Neural progenitor cell (in vitro differentiated cells): ENCODE data around the gene THRA. TPM values are rescaled to one million over a fixed set of nuclear protein-coding genes. Genes with fewer than 3 reads are reported as not detected.

Source experiments
- DNase-seq: peaks from one replicate; pipeline ENCODE4 v3.0.0-alpha.2; 2016; ENCODE audit warnings: low spot score
- H2AFZ ChIP-seq: fragments of 200-600 bp; sonication (generic); replicated peaks from 2 replicates; pipeline ENCODE4 v1.6.1; 2016; ENCODE audit warnings: antibody characterized with exemption
- H3F3A ChIP-seq: fragments of 200-600 bp; sonication (generic); 2 replicates; pipeline ENCODE4 v1.6.1; 2016; ENCODE audit warnings: antibody characterized with exemption, low read depth
- H3K27ac ChIP-seq: fragments of 200-600 bp; sonication (generic); 2 replicates; pipeline ENCODE4 v1.5.1; 2016; ENCODE audit warnings: mild to moderate bottlenecking
- H3K27me3 ChIP-seq: fragments of 200-600 bp; sonication (generic); 2 replicates; pipeline ENCODE4 v1.6.1; 2016; ENCODE audit warnings: mild to moderate bottlenecking, moderate library complexity
- H3K36me3 ChIP-seq: fragments of 200-600 bp; sonication (generic); 2 replicates; pipeline ENCODE4 v1.5.1; 2016
- H3K4me1 ChIP-seq: fragments of 200-600 bp; sonication (generic); 2 replicates; pipeline ENCODE4 v1.6.1; 2016; ENCODE audit warnings: mixed run types
- H3K4me2 ChIP-seq: fragments of 200-600 bp; sonication (generic); 2 replicates; pipeline ENCODE4 v1.6.1; 2016
- H3K4me3 ChIP-seq: fragments of 200-600 bp; sonication (generic); 2 replicates; pipeline ENCODE4 v1.5.1; 2016
- H3K79me2 ChIP-seq: fragments of 200-600 bp; sonication (generic); 2 replicates; pipeline ENCODE4 v1.6.1; 2016; ENCODE audit warnings: low read depth
- H3K9ac ChIP-seq: fragments of 200-600 bp; sonication (generic); 2 replicates; pipeline ENCODE4 v1.6.1; 2016
- H3K9me3 ChIP-seq: fragments of 200-600 bp; sonication (generic); 2 replicates; pipeline ENCODE4 v1.5.1; 2016; ENCODE audit warnings: low read depth
- H4K20me1 ChIP-seq: fragments of 200-600 bp; sonication (generic); 2 replicates; pipeline ENCODE4 v1.6.1; 2016; ENCODE audit warnings: low read depth
- H3K27ac Mint-ChIP-seq: 3 replicates; pipeline ENCODE4 v1.8.0; 2021; ENCODE audit warnings: mixed read lengths
- H3K27me3 Mint-ChIP-seq: 2 replicates; pipeline ENCODE4 v1.8.0; 2022; ENCODE audit warnings: low read depth, mild to moderate bottlenecking, inconsistent platforms, moderate library complexity, mixed read lengths; ENCODE audit not compliant: insufficient read depth
- H3K36me3 Mint-ChIP-seq: 3 replicates; pipeline ENCODE4 v1.8.0; 2021; ENCODE audit warnings: mixed read lengths
- H3K4me1 Mint-ChIP-seq: 3 replicates; pipeline ENCODE4 v1.8.0; 2021; ENCODE audit warnings: mixed read lengths
- H3K4me3 Mint-ChIP-seq: 3 replicates; pipeline ENCODE4 v1.8.0; 2021; ENCODE audit warnings: mild to moderate bottlenecking, moderate library complexity, mixed read lengths
- H3K9me3 Mint-ChIP-seq: 3 replicates; pipeline ENCODE4 v1.8.0; 2020; ENCODE audit warnings: mixed read lengths
- EZH2 ChIP-seq: fragments of 200-600 bp; sonication (generic); IDR thresholded peaks from 2 replicates; pipeline ENCODE4 v1.6.1; 2017; ENCODE audit warnings: antibody characterized with exemption, mild to moderate bottlenecking, moderate library complexity
- EZH2phosphoT487 ChIP-seq: fragments of 200-600 bp; sonication (generic); IDR thresholded peaks from 2 replicates; pipeline ENCODE4 v1.6.1; 2017; ENCODE audit warnings: antibody characterized with exemption
- total RNA-seq: library from RNA; depleted of rRNA; stranded (reverse); fragments of >200 nt; gene quantifications from 2 replicates; pipeline ENCODE4 v1.2.3, GENCODE V29; 2015; ENCODE audit warnings: low replicate concordance
- TF ChIP-seq, protein P1 (sequence below): fragments of 200-600 bp; sonication (generic); IDR thresholded peaks from 2 replicates; pipeline ENCODE4 v1.5.1; 2017; ENCODE audit warnings: antibody characterized with exemption, mild to moderate bottlenecking

Gene THRA
- total RNA-seq, 1 donor from 2014 or later: 14.5 TPM

DNA sequence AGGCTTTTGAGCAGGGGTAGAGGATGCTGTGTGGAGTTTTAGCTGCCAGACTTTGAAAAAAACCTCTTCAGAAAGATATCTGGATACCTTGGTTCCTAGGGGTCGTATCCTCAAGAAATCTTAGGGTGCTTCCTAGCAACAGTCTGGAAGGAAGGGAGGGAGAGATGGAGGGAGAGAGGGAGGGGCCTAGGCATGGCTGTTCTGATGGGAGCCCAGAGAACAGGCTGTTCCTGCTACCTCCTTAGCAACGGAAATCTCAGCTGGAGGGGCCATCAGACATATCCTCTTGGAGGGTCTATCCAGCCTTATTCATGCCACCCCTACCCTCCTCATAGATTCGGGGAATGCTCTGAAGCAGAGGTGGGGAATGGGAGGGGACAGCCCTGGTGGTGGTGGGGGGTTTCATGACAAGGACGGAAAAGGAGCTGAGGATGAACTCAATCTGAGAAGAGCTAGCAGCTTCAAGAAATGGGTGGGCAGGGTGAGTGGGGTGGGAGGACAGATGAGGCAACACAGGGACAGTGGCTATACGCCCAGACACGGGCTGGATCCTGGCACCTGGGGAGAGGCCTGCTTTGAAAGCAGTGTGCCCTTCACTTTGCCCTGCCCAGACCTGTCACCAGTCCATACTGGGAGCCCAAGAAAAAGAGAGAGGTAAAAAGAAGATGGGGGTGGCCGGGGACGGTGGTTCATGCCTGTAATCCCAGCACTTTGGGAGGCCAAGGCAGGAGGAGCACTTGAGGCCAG lies 2.9 kb upstream of the THRA start:
- no peak overlapping the region for H3K4me3 Mint-ChIP-seq
- no peak overlapping the region for H3K9ac ChIP-seq

DNA sequence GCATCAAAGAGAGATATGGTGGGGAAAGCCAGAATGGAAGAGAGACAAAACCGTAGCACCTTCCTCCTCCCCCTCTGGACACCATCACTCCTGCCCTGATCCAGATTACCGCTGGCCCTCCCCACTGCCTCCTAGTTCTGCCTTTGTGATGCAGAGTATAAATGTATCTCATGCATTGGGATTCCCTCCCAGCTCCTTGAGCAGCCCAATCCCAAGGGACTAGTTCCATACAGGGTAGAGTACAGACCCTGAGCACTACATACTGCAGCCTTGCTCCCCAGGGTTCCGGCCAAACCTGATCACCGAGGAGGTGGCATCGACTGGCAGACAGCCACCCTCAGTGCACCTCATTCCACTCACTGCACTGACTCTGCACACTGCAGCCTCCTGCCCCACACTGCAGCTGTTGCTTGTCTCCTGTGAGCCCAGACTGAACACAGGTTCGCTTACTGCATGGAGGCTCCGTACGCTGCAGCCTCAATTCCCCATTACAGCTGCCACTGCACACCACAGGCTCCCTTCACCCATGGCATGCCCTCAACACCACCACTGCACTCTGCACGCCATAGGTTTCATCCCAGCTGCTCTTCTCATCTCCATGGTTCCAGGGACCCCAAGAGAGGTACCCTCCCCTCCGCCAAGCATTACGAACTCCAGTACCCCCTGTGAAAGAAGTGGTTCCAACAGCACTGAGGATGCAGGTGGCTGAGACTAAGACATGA lies 1.7 kb upstream of the THRA start:
- H3K27ac Mint-ChIP-seq: peak overlapping the region; percentile 27
- Histone ChIP-seq H3K36me3 (no peaks in the 10 kb centered on the region), H3K4me1 (peaks cover 38% of the 10 kb centered on the region), H2AFZ (no peak overlapping the region), H3F3A (peaks cover 22% of the 10 kb centered on the region), H3K27me3 (peaks cover 11% of the 10 kb centered on the region), H3K27ac (no peak overlapping the region), H3K4me2 (no peak overlapping the region), H4K20me1 (peaks cover 7% of the 10 kb centered on the region), H3K9me3 (no peaks in the 10 kb centered on the region), H3K9ac (no peak overlapping the region), H3K4me3 (no peak overlapping the region), H3K79me2 (peaks cover 15% of the 10 kb centered on the region)
- TF ChIP-seq EZH2: no peak
- TF ChIP-seq, protein P1, sequence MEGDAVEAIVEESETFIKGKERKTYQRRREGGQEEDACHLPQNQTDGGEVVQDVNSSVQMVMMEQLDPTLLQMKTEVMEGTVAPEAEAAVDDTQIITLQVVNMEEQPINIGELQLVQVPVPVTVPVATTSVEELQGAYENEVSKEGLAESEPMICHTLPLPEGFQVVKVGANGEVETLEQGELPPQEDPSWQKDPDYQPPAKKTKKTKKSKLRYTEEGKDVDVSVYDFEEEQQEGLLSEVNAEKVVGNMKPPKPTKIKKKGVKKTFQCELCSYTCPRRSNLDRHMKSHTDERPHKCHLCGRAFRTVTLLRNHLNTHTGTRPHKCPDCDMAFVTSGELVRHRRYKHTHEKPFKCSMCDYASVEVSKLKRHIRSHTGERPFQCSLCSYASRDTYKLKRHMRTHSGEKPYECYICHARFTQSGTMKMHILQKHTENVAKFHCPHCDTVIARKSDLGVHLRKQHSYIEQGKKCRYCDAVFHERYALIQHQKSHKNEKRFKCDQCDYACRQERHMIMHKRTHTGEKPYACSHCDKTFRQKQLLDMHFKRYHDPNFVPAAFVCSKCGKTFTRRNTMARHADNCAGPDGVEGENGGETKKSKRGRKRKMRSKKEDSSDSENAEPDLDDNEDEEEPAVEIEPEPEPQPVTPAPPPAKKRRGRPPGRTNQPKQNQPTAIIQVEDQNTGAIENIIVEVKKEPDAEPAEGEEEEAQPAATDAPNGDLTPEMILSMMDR: no peak
- TF ChIP-seq EZH2phosphoT487: no peak
- DNase-seq: no peak
- peaks cover 21% of the 10 kb centered on the region for H3K27me3 Mint-ChIP-seq
- H3K4me3 Mint-ChIP-seq: peak overlapping the region; percentile 87
- no peaks in the 10 kb centered on the region for H3K9me3 Mint-ChIP-seq
- H3K36me3 Mint-ChIP-seq: no peaks in the 10 kb centered on the region
- H3K4me1 Mint-ChIP-seq: peaks cover 49% of the 10 kb centered on the region

More for the DNA sequence above, 2.9 kb upstream of the THRA start:
- Mint-ChIP-seq H3K27ac (no peak overlapping the region), H3K9me3 (no peaks in the 10 kb centered on the region), H3K36me3 (no peaks in the 10 kb centered on the region), H3K4me1 (peaks cover 41% of the 10 kb centered on the region), H3K27me3 (peaks cover 23% of the 10 kb centered on the region)
- no peak overlapping the region for H3K4me3 ChIP-seq
- H4K20me1 ChIP-seq: peaks cover 7% of the 10 kb centered on the region
- TF ChIP-seq EZH2phosphoT487: no peak
- TF ChIP-seq EZH2: no peak
- TF ChIP-seq, protein P1: no peak
- no peak overlapping the region for H2AFZ ChIP-seq
- no peaks in the 10 kb centered on the region for H3K36me3 ChIP-seq
- H3K27ac ChIP-seq: no peak overlapping the region
- peaks cover 15% of the 10 kb centered on the region for H3K79me2 ChIP-seq
- peaks cover 27% of the 10 kb centered on the region for H3K4me1 ChIP-seq
- DNase-seq: no peak
- H3F3A ChIP-seq: peaks cover 19% of the 10 kb centered on the region
- H3K4me2 ChIP-seq: no peak overlapping the region
- H3K27me3 ChIP-seq: peaks cover 11% of the 10 kb centered on the region
- no peaks in the 10 kb centered on the region for H3K9me3 ChIP-seq

DNA sequence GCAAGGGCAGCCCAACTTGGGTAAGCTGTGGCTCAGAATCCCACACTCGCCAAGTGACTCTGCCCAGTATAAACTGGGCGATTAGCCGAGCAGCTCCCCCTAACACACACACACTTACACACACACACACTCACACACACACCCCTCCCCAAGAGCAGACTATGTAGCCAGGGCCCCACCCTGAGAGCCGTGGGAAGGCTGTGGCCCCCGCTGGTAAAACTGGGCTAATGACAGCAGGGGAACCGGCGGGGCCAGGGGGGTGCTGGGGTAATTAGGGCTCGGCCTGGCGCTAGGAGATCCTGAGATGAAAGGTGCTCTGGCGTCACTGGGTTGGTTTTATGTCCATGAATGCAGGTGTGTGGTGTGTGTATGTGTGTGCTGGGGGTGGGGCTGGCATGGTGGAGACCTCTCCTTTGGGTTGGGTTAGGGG lies 1.1 kb upstream of the THRA start:
- Histone ChIP-seq H3K9ac (no peak overlapping the region), H2AFZ (no peak overlapping the region), H3K9me3 (no peaks in the 10 kb centered on the region), H3K27ac (no peak overlapping the region), H3K27me3 (peaks cover 11% of the 10 kb centered on the region), H4K20me1 (peaks cover 7% of the 10 kb centered on the region), H3K36me3 (no peaks in the 10 kb centered on the region), H3K4me3 (no peak overlapping the region), H3K79me2 (peaks cover 15% of the 10 kb centered on the region), H3K4me1 (peaks cover 39% of the 10 kb centered on the region), H3K4me2 (peak overlapping the region; percentile 68), H3F3A (peaks cover 22% of the 10 kb centered on the region)
- DNase-seq: no peak
- TF ChIP-seq, protein P1: no peak
- TF ChIP-seq EZH2: no peak
- TF ChIP-seq EZH2phosphoT487: no peak
- Mint-ChIP-seq H3K4me3 (peak overlapping the region; percentile 87), H3K27ac (no peak overlapping the region), H3K36me3 (no peaks in the 10 kb centered on the region), H3K9me3 (no peaks in the 10 kb centered on the region), H3K27me3 (peaks cover 17% of the 10 kb centered on the region), H3K4me1 (peaks cover 53% of the 10 kb centered on the region)
